GM19372 (cell line): ENCODE results near the gene BRCA2.
A peak's percentile ranks its signal among the peaks of the same experiment; 100 is the strongest.

ENCODE experiments used
- ATAC-seq: cut with Tn5 transposase; IDR thresholded peaks from one replicate; pipeline ENCODE4 v1.9.1; 2021; ENCODE audit warnings: mild to moderate bottlenecking, low read depth, moderate library complexity; ENCODE audit not compliant: unreplicated experiment

BRCA2 gene

DNA sequence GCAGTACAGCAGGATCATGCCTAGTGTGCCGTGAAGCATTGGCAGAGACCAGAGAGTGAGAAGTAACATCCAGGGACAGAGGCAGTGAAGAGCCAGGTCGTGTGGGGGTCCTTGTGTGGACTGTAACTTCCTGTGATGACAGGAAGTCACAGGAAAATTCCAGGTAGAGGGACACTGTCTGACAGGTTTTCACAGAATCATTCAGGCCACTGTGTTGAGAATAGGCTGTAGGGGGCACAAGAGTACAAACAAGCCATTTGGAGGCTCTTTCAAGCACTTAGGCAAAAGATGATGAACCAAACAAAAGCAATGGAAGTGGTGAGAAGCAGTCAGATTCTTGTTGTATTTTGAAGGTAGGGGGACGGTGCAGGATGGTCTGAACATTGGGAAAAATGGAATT lies 66.2 kb downstream of the BRCA2 start:
- ATAC-seq, result peak; percentile 59

DNA sequence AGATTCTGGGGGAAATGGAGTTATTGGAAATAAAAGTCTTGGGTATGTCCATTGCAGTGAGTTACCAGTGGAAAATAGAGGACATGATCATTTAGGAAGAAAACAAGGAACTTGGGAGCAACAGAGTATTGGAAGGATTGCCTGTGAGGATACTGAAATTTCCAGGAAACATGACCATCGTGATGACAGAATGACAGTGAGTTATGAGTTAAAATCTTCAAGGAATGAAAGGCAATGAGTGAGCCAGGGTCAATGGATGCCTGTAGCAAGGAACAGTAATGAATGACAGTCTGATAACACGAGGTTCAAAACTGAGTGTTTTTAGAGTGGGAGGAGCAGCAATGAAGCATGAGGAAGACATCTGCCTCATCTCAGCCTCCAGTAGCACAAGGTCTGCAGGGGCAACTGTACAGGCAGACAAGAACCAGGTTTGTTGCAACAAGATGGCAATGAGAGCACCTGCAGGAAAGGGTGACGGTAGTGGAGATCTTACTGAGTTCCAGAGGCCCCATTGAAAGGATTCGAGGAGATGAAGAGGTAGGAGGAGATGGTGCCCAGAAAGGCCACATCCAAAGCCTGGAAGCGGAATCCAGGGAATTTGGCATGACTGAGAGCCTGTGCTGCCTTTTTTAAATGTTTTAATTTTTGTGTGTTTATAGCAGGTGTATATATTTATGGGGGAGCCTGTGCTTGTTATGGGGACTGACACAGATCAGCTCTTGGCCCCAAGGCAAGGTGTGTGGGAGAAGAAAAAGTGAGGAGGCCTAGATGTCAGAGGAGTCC lies 68.7 kb downstream of the BRCA2 start:
- ATAC-seq, result no peak

DNA sequence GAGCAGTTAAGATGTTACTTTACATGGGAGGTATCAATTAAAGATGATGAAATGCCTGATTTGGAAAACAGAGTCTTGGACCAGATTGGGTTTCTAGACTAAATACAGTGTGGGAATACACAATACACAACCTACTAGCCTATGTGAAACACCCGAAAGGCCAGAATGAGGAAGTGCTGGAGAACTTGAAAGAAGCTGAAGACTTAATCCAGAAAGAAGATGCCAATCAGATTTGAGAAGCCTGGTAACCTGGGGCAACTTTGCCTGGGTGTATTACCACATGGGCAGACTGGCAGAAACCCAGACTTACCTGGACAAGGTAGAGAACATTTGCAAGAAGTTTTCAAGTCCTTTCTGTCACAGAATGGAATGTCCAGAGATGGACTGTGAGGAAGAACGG lies 69.4 kb downstream of the BRCA2 start:
- ATAC-seq, result no peak

DNA sequence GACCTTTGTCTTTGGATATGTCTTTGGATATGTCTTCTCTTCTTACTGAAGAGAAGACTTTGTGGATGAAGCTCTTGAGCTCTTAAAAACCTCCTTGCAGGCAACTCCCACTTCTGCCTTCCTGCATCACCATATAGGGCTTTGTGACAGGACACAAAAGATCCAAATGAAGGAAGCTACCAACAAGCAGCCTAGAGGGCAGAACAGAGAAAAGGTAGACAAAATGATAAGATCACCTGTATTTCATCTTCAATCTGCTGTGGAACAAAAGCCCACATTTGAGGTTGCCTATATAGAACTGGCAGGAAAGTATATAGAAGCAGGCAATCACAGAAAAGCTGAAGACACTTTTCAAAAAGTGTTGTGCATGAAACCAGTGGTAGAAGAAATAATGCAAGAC lies 70.1 kb downstream of the BRCA2 start:
- ATAC-seq, result no peak

DNA sequence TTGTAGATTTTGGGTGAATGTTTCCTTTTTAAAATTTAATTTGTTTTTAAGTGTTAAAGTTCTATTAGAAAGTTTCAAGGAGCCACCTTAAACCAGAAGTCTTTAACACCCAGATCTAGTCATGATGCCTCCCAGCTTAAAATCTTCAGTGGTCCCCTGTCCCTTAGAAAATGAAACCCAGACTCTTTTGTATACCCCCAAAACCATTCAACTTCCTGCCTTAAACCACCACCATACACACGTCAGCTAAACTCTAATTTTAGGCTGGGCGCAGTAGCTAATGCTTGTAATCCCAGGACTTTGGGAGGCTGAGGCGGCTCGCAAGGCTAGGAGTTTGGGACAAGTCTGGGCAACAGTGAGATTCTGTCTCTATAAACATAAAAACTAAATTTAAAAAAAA lies 74.7 kb downstream of the BRCA2 start:
- no peak for ATAC-seq

DNA sequence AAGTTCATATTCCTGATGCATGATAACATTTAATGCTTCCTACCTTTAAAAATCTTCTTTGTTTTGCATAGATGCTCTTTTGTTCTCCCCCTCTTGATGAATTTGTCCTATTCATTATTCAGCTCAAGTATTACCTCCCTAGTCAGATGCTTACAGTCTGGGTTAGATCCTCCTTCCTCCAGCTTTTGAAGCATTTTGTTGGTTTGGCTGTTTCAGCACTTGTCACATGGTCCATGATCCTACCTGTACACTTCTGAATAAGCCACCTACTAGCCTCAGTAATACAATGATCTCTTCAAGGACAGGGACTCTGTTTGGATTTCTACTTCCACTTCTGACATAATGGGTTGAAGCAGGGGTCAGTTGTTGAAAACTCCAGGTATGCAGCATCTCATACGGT lies 75.2 kb downstream of the BRCA2 start:
- no peak for ATAC-seq

DNA sequence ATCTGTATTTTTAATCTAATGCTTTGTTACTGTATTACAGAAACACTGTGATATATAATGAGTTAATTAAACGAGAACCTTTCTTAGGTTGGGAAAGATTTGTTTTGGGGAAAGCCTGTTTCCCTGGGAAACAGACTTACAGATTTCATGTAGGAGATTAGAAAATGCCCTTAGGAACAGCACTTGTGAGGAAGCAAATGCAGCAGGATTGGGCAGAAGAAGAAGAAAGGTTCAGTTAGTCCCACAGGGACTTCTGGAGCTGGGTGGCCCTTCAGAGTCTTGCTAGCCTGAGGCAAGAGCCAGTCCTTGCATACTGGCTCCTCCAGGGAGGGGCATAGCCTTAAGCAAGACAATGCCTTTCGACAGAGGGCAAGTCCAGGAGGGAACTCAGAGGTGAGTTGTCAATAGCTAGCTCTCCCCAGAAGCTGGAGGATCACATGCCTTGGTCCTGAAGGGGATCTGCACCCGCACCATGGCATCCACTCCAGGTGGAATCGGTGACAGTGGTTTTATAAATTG lies 75.9 kb downstream of the BRCA2 start:
- no peak for ATAC-seq

DNA sequence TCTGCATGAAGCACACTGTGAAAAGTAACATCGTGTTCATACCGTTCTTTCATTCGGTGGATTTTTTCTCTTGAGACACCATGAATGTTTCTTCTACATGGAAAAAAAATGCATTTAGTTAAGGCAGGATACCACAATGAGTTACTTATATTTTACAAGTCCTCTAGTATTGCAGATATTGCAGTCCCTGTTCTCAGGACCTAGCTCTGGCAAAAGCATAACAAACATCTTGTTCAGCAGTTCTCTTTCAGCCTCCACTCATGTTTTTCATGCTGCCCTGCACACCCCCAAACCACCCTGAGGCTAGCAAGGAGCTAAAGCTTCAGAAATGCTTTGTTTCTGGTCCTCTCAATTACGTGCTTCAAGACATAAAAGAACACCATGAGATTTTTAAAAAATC lies 87.8 kb downstream of the BRCA2 start:
- no peak for ATAC-seq

DNA sequence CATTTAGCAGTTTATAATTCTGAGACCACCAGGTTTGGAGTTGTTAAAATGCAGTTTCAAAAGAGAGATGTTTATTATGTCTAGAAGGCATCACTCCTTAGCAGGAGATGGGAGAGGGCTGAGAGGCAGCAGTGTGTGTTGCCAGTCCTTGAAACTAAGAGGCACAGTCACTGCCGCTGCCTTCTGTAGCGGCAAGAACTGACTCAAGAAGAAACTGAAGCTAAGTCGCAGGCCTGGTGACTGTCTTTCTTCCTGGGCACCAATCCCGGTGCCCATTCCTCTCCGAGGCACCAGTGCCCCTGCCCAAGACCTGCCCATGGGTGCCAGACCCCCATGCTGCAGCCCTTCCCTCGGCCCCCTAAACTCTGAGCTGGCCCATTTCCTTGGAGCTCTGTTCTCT lies 92.5 kb downstream of the BRCA2 start:
- ATAC-seq, result no peak

DNA sequence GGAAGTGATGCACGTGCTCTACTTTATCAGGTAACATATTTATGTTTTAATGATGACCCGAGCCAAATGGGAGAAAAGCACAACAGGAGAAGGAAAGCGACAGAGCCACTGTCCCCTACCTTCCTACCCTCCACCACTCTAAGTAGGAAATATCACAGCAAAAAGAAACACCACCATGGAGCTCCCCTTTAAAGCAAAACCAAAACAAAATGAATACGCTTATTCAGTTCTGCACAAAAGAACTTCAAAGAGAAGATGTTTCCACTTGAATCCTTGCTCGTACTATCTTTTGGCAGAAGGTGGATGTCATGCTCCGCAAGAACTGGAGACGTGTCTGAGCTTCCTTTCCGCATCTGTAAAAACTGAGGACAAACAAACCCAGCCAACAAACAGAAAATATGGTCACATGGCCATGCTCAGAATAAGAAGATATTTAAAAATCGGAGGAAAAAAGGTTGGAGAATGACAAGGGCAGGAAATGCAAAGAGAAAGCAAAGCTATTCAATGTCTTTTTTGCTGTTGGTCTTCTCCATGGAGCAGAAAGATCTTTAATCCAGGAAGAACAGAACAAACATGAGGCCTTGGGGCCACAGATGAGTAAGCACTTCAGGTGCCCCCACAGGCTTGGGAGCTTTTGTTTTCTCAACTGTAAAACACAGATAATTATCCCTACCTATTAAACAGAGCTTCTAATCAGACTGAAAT lies 93.1 kb downstream of the BRCA2 start:
- no peak for ATAC-seq

DNA sequence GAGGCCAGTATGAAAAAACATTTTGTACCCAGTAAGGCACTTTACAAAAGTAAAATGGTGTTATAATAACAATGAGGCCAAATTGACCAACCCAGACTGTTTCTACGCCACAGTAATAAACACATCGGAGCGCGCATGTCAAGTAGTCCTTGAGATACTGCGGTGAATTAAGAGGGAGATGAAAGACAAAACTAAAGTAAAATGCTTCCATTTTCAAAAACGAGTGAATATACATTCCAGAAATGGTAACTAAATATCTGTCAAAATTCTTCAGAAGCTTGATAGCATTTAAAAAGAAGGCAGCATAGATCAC lies 93.6 kb downstream of the BRCA2 start:
- no peak for ATAC-seq

DNA sequence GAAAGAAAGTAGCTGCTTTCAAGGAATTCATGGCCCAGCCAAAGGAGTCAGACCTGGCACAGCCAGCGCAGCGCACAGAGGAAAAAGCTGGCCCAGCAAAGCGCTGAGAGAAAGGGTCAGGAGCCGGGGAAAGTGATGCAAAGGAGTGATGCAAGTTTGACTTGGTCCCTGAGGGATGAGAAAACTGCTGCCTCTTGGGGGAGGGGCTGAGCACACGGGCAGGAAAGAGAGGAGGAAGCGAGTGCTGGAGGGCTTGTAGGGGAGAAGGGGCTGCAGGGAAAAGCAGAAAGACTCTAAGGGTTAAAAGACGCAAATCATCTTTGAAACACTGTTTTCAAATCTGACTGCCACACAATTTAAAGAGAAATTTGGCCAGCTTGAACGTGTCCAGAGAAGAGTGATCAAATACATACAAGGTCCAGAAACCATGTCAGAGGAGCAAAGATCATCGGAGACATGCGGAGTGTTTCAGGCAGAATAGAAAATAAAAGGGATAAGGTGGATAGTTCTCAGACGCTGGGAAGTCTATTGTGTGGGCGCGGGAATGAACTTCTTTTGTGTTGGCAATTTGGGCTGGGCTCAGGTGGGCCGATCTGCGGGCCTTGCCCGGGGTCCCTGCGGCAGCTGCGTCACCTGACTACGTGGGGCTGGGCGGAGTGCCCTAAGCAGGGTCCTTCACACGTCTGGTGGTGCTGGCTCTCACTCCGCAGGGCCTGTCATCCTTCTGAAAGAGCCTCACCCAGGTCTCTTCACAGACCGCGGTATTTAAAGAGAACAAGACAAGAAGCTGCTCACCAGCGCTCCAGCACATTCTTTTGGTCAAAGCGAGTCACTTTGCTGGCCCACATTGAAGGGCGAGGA lies 94.5 kb downstream of the BRCA2 start:
- no peak for ATAC-seq

DNA sequence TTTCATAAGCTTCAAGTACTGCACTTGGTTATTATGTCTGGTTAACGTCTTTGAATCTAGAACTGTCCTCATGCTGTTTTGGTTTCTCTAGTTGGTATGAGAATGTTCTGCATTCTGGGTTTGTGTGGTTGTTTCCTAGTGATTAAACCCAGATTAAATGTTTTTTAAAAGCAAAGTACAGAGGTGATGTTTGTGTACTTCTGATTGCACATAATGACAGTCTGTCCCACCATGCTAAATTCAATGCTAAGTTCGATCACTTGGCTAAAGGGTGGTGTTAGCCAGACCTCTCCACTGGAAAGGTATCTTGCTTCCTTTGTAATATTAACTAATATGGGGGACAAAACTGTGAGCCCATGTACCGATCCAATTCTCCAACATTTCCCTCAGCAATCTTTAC lies 98.0 kb downstream of the BRCA2 start:
- ATAC-seq, result no peak

DNA sequence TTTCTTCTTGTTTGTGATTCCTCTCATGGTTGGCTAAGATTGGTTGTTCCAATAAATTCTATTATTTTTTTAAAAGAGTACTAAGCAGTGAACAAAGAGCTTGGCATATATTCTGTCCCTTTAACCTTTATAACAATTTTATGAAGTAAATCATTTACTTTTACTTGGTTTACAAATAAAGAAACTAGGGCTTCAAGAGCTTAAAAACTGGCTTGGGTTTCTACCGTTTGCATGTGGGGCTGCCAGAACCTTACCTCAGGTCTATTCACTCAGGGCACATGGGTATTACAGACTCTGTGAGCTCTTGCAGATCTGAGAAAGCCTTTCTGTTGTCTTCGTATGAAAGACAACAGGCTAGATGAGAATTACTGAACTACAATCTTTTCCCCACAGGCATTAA lies 99.3 kb downstream of the BRCA2 start:
- no peak for ATAC-seq

DNA sequence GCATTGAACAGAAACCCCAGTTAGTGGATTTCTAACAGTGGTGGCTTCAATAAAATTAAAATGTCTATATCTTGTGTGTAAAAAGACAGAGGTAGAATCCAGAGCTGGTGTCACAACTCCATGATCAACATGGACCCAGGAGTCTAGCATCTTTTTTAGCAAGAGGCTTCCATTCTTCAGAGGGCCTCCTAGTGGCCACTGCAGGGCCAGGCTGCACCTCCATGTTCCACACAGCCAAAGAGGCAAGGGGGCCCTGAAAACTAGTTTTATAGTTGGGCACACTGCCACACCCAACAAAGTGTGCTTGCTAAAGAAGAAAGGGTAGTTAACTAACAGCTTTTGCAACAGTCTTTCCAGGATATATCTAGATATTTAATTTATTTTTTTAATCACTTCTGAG lies 99.7 kb downstream of the BRCA2 start:
- no peak for ATAC-seq

DNA sequence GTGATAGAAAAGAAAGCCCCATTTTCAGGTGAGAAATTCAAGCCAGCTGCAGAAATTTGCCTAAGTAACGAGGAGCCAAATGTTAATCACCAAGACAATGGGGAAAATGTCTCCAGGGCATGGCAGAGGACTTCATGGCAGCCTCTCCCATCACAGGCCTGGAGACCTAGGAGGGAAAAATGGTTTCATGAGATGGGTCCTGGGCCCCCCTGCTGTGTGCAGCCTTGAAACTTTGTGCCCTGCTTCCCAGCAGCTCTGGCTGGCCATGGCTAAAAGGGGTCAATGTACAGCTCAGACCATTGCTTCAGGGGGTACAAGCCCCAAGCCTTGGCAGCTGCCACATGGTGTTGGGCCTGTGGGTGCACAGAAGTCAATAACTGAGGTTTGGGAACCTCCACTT lies 102.7 kb downstream of the BRCA2 start:
- ATAC-seq, result no peak

DNA sequence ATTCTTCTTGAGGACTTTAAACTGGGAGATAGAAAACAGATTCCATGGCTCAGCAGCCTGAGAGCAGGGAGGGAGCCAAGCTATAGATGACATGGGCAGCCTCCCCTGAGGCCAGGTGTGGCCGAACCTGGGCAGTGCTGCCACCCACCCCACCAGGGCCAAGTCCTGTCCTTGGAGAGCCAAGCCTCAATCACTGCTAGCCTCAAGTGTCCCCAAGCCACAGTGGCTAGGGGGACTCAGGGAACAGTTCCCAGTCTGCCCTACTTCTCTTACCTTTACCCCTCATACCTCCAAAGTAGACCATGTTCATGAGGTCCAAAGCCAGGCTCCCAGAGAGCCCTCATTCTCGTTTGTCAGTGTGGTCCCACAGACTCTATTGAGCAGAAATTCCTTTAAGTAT lies 104.6 kb downstream of the BRCA2 start:
- ATAC-seq, result no peak

DNA sequence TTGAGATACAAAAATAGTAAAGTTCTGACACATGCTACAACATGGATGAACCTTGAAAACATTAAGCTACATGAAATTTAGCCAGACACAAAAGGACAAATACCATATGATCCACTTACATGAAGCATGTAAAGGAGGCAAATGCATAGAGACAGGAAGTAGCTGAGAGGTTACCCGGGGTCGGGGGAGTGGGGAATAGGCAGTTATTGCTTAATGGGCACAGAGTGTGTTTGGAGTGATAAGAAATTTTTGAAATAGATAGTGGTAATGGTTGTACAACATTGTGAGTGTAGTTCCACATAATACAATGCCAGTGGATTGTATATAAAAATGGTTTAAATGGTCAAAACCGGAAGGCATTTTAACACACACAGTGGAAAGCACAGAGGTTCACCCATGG lies 108.3 kb downstream of the BRCA2 start:
- ATAC-seq, result no peak

DNA sequence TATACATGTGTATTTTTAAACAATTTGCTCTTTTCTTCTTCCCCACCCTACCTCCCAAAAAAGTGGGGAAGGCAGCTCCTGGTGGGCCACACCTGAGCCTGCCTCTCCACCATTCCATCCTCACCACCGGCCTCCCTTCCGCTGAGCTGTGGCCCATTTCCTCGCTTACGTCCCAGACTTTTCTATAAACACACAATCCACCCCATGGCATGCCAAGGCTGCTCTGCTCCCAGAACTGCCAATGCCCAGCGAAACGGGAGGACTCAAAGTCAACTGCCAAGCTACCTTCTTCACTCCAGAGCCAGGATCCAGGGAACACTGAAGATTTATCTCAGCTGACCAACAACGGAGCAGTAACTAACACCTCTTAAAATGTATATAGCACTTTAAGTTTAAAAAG lies 109.8 kb downstream of the BRCA2 start:
- ATAC-seq, result no peak

DNA sequence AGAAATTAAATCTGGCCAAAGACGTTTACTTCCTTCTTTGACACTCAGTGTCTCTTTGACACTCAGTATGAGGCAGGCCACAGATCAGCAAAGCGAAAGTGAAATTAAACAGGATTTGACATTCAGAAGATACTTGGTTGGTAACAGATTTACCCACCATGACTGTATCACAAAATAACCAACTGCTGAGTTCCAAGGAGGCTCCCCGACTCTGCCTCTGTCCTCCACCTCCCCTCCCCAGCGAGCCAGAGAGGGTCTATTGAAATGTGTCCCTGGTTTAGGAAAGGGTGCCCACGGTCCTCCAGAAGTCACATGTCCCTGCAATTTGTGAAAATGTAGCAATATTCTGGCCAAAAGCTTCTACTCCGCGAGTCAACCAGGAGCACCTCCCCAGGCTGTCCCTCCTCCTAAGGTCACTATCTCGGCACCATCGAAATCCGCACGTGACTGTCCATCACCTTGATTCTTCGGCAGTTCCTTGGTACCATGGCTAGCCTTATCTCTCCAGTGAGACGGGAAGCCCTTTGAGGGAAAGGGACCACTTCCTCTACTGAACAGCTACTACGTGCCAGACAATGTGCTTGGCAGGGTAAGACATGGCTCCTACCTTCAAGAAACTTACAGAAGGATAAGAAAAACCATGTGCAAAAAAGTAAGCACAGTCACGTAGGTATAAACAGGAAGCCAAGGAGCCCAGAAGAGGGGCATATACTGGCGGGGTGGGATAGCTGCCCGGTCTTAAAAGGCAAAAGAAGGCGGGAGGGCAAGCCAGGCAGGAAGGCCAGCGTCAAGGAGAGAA lies 111.1 kb downstream of the BRCA2 start:
- peak; percentile 41 for ATAC-seq
